ENCODE measurements around the gene DNAAF9.

- TF ChIP-seq, protein P1, sequence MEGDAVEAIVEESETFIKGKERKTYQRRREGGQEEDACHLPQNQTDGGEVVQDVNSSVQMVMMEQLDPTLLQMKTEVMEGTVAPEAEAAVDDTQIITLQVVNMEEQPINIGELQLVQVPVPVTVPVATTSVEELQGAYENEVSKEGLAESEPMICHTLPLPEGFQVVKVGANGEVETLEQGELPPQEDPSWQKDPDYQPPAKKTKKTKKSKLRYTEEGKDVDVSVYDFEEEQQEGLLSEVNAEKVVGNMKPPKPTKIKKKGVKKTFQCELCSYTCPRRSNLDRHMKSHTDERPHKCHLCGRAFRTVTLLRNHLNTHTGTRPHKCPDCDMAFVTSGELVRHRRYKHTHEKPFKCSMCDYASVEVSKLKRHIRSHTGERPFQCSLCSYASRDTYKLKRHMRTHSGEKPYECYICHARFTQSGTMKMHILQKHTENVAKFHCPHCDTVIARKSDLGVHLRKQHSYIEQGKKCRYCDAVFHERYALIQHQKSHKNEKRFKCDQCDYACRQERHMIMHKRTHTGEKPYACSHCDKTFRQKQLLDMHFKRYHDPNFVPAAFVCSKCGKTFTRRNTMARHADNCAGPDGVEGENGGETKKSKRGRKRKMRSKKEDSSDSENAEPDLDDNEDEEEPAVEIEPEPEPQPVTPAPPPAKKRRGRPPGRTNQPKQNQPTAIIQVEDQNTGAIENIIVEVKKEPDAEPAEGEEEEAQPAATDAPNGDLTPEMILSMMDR (IDR thresholded peaks at IDR 0.05): no peak
- no peak for TF ChIP-seq POLR2A (IDR thresholded peaks at IDR 0.05)
These were observed 1.9 kb upstream of the DNAAF9 start for GRCh38 chr20:3409417-3409816.

Data from esophagus squamous epithelium (tissue), 4 donors.